ENCODE results near the gene NCAPD2. TPM values are rescaled to one million over a fixed set of nuclear protein-coding genes. Genes with fewer than 3 reads are reported as not detected.

Gene NCAPD2
- total and polyA plus RNA-seq, 12 donors, result 6.6 to 33.9 (median 20.9) TPM

GRCh38 chr12:6522193-6522592 lies 28.3 kb downstream of the NCAPD2 start:
- no peak for DNase-seq
- no peak for TF ChIP-seq POLR2A (IDR thresholded peaks at IDR 0.05)
- TF ChIP-seq, protein P1, sequence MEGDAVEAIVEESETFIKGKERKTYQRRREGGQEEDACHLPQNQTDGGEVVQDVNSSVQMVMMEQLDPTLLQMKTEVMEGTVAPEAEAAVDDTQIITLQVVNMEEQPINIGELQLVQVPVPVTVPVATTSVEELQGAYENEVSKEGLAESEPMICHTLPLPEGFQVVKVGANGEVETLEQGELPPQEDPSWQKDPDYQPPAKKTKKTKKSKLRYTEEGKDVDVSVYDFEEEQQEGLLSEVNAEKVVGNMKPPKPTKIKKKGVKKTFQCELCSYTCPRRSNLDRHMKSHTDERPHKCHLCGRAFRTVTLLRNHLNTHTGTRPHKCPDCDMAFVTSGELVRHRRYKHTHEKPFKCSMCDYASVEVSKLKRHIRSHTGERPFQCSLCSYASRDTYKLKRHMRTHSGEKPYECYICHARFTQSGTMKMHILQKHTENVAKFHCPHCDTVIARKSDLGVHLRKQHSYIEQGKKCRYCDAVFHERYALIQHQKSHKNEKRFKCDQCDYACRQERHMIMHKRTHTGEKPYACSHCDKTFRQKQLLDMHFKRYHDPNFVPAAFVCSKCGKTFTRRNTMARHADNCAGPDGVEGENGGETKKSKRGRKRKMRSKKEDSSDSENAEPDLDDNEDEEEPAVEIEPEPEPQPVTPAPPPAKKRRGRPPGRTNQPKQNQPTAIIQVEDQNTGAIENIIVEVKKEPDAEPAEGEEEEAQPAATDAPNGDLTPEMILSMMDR (IDR thresholded peaks at IDR 0.05), result no peak
- Histone ChIP-seq H3K27me3 (no peaks in the 10 kb centered on the region), H3K4me1 (replicated peaks in 1 of 2) (no peaks in the 10 kb centered on the region), H3K4me3 (no peak overlapping the region), H3K27ac (no peak overlapping the region), H3K9me3 (replicated peaks in 1 of 3) (no peaks in the 10 kb centered on the region), H3K36me3 (replicated peaks in 1 of 2) (peaks cover 0 to 95% of the 10 kb centered on the region in 2 donors)
- intact Hi-C loops (cut with DNase I), result no loop called here
- 83 to 92% (median 86%) methylated on average over 10 of the region's 10 CpGs for WGBS, 4 donors

DNA sequence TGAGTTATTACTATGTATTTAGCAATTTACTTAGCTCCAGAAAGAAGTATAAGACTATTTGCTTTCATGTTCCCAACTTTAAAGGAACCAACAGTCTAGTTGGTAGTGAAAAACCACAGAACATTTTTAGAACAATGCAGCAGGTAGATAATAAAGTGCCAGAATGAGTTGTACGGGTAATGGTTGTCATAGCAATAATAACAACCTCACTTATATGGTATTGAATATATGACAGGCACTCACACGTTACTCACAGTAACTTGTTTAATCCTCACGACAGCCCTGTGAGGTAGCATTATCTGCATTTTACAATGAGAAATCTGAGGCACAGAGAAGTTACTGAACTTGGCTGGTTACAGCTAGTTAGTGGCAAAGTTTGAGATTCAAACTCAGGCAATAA lies 29.8 kb downstream of the NCAPD2 start:
- H3K27ac ChIP-seq, result no peak overlapping the region
- H3K27me3 ChIP-seq, result no peaks in the 10 kb centered on the region
- H3K4me1 ChIP-seq (replicated peaks in 1 of 2), result no peaks in the 10 kb centered on the region
- no peaks in the 10 kb centered on the region for H3K9me3 ChIP-seq (replicated peaks in 1 of 3)
- TF ChIP-seq, protein P1 (IDR thresholded peaks at IDR 0.05), result no peak
- no peak for TF ChIP-seq POLR2A (IDR thresholded peaks at IDR 0.05)
- no peak for DNase-seq
- H3K36me3 ChIP-seq (replicated peaks in 1 of 2), result peaks cover 0 to 95% of the 10 kb centered on the region in 2 donors
- WGBS, 4 donors, result 88 to 95% (median 94%) methylated on average over 3 of the region's 3 CpGs
- H3K4me3 ChIP-seq, result no peak overlapping the region
- intact Hi-C loops (cut with DNase I), result no loop called here

DNA sequence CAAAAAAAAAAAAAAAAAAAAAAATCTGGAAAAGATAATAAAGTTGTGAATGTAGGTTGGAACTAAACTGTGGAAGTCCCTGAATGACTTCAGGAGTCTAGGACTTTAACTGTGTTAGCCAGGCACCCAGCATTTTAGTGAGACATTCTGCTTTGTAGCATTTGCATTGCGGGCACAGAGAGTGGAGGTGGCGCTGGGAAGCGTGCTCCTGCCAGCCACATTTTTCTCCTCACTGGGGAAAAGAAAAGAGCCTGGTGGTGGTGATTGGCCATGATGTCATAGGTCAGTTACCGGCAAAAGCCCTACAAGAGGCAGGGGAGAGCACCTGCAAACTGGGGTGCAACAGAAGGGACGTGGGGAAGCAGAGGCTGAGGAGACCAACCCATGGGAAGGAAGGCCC lies 30.7 kb downstream of the NCAPD2 start:
- Histone ChIP-seq H3K27me3 (no peaks in the 10 kb centered on the region), H3K36me3 (replicated peaks in 1 of 2) (peaks cover 0 to 96% of the 10 kb centered on the region in 2 donors), H3K9me3 (replicated peaks in 1 of 3) (no peaks in the 10 kb centered on the region), H3K4me3 (no peak overlapping the region), H3K4me1 (replicated peaks in 1 of 2) (no peaks in the 10 kb centered on the region), H3K27ac (no peak overlapping the region)
- DNase-seq, result no peak
- intact Hi-C loops (cut with DNase I), result no loop called here
- WGBS, 4 donors, result 94 to 97% (median 96%) methylated on average over 5 of the region's 5 CpGs
- no peak for TF ChIP-seq POLR2A (IDR thresholded peaks at IDR 0.05)
- TF ChIP-seq, protein P1 (IDR thresholded peaks at IDR 0.05), result no peak

DNA sequence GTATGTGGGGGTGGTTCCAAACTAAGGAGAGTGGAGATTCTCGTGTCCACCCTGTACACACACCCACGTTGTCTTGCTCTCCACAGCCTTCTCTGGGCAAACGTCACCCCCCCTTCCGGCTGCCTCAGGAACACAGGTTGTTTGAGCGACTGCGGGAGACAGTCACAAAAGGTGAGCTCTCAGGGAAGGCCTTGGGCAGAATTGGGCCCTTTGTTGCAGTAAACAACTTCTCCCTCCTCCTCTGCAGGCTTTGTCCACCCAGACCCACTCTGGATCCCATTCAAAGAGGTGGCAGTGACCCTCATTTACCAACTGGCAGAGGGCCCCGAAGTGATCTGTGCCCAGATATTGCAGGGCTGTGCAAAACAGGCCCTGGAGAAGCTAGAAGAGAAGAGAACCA lies 32.3 kb downstream of the NCAPD2 start:
- intact Hi-C loops (cut with DNase I), result no loop called here
- TF ChIP-seq POLR2A (IDR thresholded peaks at IDR 0.05), result no peak
- TF ChIP-seq, protein P1 (IDR thresholded peaks at IDR 0.05), result no peak
- no peaks in the 10 kb centered on the region for H3K9me3 ChIP-seq (replicated peaks in 1 of 3)
- H3K27me3 ChIP-seq, result no peaks in the 10 kb centered on the region
- no peak overlapping the region for H3K27ac ChIP-seq
- 92 to 96% (median 95%) methylated on average over 6 to 7 of the region's 7 CpGs for WGBS, 4 donors
- H3K4me1 ChIP-seq (replicated peaks in 1 of 2), result no peaks in the 10 kb centered on the region
- H3K4me3 ChIP-seq, result no peak overlapping the region
- DNase-seq, result no peak
- H3K36me3 ChIP-seq (replicated peaks in 1 of 2), result peaks cover 0 to 98% of the 10 kb centered on the region in 2 donors
